NCI-H82 treated with DMSO at 0.1 percent for 48 hours (cell line): ENCODE data around the gene CBL.

Source experiments
- DNase-seq: peaks from one replicate; lab custom pipeline; 2025; ENCODE audit not compliant: unreplicated experiment; lab: John Stamatoyannopoulos, UW

The CBL gene

GRCh38 chr11:119329320-119329719 is 123.2 kb downstream of the CBL start:
- no peak for DNase-seq

DNA sequence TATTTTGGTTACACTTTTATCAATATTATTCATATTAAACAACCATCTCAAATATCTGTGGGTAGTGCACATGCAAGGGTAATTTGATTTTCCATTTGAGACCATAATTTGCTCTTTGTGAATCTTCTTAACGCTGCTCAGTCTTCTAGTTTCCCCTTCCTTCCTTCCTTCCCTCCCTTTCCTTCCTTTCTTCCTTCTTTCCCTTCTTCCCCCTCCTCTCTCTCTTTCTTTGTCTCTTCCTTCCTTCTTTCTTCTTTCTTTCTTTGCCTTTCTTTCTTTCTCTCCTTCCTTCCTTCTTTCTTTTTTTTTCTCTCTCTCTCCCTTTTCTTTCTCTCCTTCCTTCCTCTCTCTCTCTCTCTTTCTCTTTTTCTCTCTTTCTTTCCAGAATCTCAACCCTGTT is 124.1 kb downstream of the CBL start:
- no peak for DNase-seq

GRCh38 chr11:119332111-119332765 is 126.1 kb downstream of the CBL start:
- DNase-seq: peak; percentile 38

- peak; percentile 91 for DNase-seq
Observed at GRCh38 chr11:119334174-119334930, 128.2 kb downstream of the CBL start, which contains the start of gene RNF26. Gene RNF26, plus strand, starts transcription at chr11:119334527. Its CDS starts 596 bp downstream, at chr11:119335123.

DNA sequence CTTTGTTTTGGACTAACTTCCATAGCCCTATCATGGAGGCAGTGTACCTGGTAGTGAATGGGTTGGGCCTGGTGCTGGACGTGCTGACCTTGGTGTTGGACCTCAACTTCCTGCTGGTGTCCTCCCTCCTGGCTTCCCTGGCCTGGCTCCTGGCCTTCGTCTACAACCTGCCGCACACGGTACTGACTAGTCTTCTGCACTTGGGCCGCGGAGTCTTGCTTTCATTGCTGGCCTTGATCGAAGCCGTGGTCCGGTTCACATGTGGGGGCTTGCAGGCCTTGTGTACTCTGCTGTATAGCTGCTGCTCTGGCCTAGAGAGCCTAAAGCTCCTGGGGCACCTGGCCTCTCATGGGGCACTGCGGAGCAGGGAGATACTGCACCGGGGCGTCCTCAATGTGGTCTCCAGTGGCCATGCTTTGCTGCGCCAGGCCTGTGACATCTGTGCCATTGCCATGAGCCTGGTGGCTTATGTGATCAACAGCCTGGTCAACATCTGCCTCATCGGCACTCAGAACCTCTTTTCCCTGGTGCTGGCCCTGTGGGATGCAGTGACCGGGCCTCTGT is 129.0 kb downstream of the CBL start:
- no peak for DNase-seq

DNA sequence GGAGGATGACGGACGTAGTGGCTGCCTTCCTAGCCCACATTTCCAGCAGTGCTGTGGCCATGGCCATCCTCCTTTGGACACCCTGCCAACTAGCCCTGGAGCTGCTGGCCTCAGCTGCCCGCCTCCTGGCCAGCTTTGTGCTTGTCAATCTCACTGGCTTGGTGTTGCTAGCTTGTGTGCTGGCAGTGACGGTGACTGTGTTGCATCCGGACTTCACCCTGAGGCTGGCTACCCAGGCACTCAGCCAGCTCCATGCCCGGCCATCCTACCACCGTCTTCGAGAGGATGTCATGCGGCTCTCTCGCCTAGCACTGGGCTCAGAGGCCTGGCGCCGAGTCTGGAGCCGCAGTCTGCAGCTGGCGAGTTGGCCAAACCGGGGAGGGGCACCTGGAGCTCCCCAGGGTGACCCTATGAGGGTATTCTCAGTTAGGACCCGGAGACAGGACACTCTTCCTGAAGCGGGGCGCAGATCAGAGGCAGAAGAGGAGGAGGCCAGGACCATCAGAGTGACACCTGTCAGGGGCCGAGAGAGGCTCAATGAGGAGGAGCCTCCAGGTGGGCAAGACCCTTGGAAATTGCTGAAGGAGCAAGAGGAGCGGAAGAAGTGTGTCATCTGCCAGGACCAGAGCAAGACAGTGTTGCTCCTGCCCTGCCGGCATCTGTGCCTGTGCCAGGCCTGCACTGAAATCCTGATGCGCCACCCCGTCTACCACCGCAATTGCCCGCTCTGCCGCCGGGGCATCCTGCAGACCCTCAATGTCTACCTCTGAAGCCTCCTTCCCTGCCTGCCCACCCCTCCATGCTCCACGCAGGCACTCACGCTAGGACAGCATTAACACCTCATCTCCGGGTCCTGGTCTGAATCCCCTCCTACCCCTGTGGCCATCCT is 129.8 kb downstream of the CBL start:
- no peak for DNase-seq

- DNase-seq: no peak
Observed at GRCh38 chr11:119336744-119337469, 130.8 kb downstream of the CBL start.

DNA sequence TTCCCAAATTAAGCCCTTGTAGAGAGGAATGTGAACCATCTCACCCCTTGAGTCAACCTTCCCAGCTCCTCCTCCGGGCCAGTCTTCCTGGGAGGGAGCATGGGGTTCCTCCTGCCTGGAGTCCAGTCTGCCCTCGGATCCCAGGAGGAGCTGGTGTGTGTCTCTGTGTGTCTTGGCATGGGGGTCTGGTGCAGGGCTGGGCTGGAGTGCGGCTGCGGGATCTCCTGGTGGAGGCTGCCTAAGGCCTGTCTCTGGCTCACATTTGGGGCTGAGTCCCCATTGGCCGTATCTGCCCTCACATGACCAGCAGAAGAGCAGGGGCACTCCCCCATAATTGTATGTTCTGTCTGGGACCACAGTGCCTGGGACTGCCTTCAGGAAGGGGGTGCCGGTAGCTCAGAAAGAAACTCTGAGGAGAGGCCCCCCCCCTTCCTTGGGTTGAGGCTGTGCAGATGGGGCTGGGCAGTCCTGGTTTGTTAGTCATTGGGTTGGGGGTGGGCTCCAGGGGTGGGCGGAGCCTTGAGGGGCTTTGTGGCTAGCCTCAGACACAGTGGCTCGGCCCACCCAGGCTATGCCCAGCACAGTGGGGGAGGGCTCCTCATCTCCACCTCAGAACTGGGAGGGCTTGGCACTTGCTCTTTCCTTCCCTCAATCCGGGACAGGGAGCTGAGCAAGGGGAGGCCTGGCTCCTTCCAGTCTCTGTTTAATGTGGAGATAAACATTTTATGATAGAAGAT is 131.6 kb downstream of the CBL start:
- no peak for DNase-seq

DNA sequence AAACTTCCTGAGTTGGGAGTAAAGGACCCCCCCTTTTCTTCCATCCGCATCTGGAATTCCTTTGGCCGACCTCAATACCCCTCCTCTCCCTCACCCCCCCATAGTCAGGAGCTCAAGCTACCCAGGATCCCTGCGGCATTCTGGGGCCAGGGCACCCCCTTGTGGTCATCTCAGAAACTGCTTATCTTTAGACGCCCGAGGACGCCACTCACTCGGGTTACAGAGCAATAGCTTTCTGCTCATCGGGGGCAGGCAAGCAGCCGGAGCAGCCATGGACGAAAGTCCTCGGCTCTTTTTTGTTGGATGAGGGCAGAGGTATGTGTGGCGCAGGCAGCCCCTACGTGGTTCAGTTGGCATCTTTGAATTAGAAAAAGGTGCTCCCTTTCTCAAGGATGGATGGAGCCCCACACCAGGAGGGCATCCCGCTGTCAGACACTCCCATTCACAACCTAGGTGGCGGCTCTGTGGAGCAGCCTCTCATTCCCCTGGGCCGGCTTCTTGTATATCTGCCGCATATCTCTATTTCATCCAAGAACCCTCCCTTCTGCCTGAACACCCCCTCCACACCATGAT is 132.3 kb downstream of the CBL start:
- peak; percentile 26 for DNase-seq

GRCh38 chr11:119338965-119339588 is 132.9 kb downstream of the CBL start:
- DNase-seq: no peak

DNA sequence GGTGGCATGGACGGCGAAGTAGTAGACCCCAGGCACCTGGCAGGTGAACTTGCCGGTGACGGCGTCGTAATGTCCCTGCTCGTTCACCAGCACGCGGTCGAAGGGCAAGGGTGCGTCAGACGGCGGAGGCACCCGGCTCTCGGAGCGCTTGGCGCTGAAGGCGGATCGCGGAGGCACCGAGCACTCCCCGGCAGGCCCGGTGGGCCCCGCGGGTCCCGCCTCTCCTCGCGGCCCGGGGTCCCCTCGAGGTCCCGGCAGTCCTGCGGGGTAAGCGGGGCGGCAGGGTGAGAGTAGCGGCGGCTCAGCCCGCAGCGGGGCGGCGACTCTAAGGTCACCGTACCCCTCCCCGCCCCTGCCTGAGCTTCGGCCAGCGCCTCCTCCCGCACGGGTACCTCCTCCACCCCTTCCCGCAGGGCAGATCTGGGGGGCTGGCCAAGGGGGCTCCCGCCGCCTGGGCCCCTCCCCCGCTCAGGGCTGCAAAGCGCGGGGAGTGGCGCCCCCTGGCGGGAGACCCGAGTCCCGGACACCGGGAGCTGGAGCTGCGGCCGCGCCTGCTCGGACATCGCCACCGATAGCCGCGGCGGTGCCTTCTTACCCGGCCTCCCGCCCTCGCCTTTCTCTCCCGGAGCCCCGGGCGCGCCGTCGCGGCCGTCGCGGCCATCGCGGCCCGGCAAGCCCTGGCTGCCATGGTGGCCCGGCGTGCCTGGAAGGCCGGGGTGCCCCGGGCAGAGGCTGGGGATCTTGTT is 133.6 kb downstream of the CBL start:
- no peak for DNase-seq

GRCh38 chr11:119340335-119341221 is 134.4 kb downstream of the CBL start, which contains the start of gene C1QTNF5:
Gene C1QTNF5, minus strand, starts transcription at chr11:119340883. Its CDS starts 486 bp downstream, at chr11:119340397.
- no peak for DNase-seq

DNA sequence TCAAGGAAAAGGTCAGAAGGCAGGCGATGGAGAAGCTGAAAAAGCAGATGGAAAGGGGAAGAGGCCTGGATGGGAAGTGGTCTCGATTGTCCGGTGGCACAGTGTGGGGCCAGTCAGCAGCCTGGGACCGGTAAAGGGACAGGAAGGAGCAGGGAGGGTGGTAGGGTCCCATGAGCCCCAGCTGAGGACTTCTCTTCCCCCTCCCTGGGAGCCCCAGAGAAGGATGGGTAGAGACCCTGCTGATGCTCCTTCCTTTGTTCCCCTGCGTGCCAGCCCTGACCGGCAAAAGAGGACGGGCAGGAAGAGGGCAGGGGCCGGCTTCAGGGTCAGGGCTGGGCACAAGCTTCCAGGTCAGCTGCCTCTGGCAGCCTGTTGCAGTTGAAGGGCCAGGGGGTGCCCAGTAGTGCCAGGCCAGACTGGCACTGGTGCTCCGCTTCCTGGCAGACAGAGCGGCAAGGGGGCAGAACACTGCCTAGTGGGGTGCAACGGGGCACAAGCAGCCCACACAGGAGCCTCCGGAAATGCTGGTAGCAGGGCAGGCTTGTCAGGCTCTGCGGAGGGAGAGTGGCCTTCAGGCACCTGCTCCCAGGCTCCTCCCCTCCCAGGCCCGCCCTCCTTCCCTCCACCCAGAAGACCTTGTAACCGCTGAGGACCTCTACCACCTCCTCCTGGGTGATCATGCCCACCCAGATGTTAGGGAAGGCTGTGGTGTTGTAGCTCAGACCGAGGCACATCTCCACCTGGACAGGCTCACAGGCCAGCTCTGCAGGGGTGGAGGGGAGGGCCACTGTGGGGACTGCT is 135.3 kb downstream of the CBL start:
- DNase-seq: no peak

- no peak for DNase-seq
Observed at GRCh38 chr11:119342023-119342300, 135.8 kb downstream of the CBL start.

DNA sequence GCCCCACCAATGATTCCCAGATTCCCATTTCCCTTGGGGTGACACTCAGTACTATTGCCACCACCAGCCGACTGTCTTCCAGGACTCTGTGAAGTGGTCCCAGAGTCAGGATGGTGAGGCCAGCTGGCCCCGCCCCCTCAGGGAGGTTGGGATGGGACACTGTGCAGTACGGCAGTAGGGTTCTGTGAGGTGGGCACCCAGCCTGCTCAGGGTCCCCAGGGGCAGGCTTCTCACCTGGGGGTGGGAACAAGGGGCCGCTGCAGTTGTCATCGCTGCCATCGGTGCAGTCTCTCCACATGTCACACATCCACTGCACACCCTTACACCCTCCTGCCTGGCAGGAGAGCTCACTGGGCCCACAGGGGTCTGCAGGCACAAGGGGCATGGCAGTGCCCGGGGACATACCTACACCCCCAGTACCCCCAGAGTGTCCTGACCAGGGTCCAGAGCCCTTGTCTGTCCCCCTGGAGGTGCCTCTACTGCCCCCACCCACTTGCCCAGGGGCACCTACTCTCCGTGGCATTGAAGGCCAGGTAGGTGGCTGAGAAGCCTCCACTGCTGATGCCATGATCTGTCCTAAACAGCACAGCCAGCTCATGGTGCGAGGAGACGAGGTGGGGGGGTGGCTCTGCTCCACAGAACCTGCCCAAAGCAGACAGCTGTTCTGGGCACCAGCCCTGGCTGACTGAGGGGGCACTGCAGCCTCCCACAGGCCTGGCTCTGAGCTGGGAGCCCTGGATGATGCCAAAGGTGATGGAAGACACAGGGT is 136.4 kb downstream of the CBL start:
- no peak for DNase-seq

- no peak for DNase-seq
Observed at GRCh38 chr11:119343726-119344125, 137.6 kb downstream of the CBL start.
